ENCODE measurements around the gene MIPEP.

Gene MIPEP

DNA sequence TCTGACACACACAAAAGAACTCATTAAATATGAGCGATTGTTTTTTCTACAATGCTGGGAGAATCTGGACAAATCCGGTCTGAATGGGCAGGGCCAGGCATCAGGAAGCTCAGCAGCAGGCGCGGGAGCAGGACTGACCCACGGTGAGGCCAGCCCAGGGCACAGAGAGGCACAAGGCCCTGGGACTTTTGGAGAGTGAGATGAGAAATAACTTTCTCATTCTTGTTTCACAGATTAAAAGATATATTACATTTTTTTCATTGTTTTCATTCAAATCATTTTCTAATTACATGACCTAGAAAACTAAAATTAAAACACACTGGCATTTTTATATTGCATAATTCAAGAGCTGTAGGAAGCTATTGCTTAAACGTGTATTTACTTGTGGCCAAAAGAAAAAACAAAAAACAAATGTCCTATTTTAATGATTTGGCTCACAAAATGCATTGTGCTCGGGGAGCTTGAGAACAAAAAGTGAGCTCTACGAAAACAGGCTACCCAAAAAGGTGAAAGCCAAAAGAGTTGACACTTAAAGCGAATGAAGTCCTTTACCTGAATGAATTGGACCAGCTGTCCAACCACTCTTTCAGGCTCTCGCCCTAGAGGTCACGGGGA is 185.8 kb downstream of the MIPEP start:
- peak; percentile 28 for DNase-seq (ENCODE audit: extremely low read depth, low read depth)
- no peak for TF ChIP-seq CTCF (IDR thresholded peaks at IDR 0.05; ENCODE audit: low read depth, low read length)

- DNase-seq (ENCODE audit: extremely low read depth, low read depth), result peak; percentile 99
- no peak for TF ChIP-seq CTCF (IDR thresholded peaks at IDR 0.05; ENCODE audit: low read depth, low read length)
These were observed 187.6 kb downstream of the MIPEP start for GRCh38 chr13:23701636-23702035.

DNA sequence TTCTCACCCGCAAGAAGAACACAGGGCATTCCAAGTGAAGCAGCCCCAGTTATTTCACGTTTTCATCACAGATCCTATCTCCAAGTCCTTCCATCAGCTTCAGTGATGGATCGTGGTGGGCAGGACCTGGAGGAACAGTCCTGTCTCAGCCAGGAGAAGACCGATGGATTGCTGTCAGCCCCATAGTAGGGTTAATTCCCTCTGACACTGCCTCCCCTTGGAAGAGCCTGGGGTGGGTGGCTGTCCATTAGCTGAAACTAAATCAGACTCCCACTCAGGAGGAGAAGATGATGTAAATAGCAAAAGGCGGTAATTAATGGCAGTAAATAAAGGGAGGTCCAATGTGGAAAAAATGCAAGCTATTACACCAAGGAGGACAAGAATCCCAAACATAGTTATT is 188.0 kb downstream of the MIPEP start:
- DNase-seq (ENCODE audit: extremely low read depth, low read depth), result no peak

GRCh38 chr13:23699271-23699670 is 189.9 kb downstream of the MIPEP start:
- no peak for TF ChIP-seq CTCF (IDR thresholded peaks at IDR 0.05; ENCODE audit: low read depth, low read length)
- DNase-seq (ENCODE audit: extremely low read depth, low read depth), result no peak

More for the DNA sequence above, 188.0 kb downstream of the MIPEP start:
- no peak for TF ChIP-seq CTCF (IDR thresholded peaks at IDR 0.05; ENCODE audit: low read depth, low read length)

- no peak for TF ChIP-seq CTCF (IDR thresholded peaks at IDR 0.05; ENCODE audit: low read depth, low read length)
- DNase-seq (ENCODE audit: extremely low read depth, low read depth), result no peak
These were observed 191.4 kb downstream of the MIPEP start for GRCh38 chr13:23697772-23698313.

DNA sequence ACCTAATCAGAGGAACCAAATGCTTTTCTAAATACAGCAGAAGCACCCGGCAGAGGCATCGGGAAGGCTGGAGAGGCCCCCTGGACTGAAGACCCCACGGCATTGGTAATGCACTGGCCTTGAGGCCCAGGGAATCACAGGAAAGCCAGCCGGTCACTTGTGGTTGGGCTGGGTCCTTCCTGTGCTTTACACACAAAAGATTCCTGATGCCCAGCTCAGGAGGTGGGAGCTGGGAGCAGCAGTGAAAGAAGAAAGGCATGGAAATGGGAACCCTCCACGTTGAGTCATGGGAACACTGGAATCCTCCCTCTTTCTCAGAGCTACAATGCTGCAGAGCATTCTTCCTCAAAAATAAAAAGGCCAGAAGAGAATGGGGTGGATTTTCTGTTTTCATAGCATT is 192.6 kb downstream of the MIPEP start:
- DNase-seq (ENCODE audit: extremely low read depth, low read depth), result no peak
- no peak for TF ChIP-seq CTCF (IDR thresholded peaks at IDR 0.05; ENCODE audit: low read depth, low read length)

DNA sequence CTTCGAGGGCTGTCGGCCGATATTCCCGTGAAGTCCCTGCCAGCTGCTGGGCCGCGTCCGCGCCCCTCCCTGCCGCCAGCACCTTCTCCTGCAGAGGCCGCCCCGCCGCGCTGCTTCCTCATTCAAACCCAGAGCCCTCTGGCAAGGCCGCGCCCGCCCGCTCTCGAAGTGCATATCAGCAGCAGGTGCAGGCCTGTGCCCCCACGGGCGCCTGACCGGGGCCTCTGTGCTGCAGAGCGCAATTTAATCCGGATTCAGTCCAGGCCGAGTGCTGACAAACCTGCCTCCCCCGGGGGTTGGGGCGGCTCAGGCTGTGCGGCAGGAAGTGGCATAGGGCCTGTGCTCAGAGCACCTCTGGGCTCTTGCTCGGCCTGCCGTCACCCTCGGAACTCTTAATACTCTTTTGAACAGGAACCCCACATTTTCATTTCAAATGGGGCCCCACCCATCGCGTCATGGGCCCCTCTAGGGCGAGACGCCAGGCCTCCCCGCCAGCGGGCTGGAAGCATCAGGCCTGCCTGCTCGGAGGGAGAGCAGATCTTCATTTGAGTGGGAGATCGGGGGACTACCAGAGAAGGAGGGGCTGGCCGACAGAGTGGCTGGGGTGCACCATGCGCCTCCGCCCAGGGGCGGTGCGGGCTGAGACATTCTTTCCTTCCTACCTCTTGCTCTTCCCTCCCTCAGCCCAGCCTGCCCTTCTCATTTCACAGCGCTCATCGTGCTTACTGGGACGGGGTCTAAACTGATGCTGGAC is 193.3 kb downstream of the MIPEP start:
- no peak for DNase-seq (ENCODE audit: extremely low read depth, low read depth)
- no peak for TF ChIP-seq CTCF (IDR thresholded peaks at IDR 0.05; ENCODE audit: low read depth, low read length)
